GM19455 (cell line): ENCODE results near the gene CSNK1G2.

ENCODE experiments used
- ATAC-seq: cut with Tn5 transposase; IDR thresholded peaks from one replicate; pipeline ENCODE4 v1.9.1; 2021; ENCODE audit not compliant: unreplicated experiment

Gene CSNK1G2

DNA sequence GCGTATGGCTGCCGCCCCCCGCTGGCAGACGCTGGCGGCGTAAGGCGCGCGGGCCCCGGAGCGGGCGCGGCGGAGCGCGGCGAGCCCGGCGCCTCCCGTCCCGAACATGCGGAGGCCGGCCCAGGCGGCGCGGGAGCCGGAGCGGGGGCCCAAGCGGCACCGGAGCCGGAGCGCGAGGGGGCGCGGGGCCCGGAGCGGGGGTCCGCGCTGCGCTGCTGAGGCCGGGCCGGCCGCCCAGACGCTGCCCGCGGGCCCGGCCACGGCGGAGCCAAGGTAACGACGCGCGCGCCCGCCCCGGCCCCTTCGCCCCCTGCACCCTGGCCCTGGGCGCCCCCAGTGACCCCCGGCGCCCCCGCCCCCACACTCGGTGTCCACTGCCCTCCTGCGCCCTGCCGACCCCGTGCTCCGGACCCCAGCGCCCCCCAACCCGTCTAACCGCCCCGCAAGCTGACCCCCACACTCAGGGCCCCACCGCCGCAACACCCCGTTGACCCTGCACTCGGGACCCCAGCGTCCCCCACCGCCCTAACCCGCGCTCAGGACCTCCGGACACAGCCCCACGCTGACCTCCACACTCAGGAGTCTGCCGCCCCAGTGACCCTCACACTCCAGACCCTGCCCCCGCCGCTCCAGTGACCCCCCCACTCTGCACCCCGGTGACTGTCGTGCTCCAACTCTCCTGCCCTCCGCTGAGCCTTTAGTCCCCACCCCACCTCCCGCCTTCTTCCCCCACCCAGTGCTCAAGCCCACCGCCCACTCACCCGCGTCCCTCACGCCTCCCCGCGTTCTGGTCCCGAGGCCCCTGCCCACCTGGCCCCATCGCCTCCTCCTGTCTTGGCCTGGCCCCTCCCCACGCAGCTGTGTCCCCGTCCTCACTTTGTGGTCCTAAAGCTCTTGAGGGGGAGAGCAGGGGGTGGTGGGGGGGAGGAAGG lies at the start of gene CSNK1G2:
CSNK1G2 (plus strand) TSS at position 27 of the 932 bp plus-strand sequence. CDS start 28,601 bp downstream, outside the sequence.
- ATAC-seq = no peak

DNA sequence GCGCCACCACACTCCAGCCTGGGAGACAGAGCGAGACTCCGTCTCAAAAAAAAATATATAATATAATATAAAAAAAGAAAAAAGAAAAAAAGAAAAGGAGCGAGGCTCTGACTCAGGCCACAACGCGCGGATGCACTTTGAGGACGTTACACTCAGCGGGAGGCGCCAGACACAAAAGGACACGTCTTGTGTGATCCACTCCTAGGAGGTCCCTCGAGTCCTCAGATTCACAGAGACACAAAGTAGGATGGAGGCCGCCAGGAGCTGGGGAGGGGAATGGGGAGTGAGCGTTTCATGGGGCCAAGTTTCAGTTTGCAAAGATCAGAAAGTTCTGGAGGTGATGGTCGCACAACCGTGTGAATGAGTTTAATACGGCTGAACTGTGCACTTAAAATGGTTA lies 47.2 kb upstream of the CSNK1G2 start:
- ATAC-seq = no peak

DNA sequence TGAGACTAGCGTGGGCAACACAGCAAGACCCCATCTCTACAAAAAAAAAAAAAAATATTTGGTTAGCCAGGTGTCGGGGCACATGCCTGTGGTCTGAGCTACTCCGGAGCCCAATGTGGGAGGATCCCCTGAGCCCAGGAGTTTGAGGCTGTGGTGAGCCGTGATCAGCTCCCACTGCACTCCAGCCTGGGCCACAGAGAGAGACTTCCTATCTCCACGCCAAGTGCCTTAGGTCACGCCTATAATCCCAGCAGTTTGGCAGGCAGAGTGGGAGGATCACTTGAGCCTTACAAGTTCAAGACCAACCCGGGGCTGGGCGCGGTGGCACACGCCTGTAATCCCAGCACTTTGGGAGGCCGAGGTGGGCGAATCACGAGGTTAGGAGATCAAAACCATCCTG lies 44.5 kb upstream of the CSNK1G2 start:
- no peak for ATAC-seq

DNA sequence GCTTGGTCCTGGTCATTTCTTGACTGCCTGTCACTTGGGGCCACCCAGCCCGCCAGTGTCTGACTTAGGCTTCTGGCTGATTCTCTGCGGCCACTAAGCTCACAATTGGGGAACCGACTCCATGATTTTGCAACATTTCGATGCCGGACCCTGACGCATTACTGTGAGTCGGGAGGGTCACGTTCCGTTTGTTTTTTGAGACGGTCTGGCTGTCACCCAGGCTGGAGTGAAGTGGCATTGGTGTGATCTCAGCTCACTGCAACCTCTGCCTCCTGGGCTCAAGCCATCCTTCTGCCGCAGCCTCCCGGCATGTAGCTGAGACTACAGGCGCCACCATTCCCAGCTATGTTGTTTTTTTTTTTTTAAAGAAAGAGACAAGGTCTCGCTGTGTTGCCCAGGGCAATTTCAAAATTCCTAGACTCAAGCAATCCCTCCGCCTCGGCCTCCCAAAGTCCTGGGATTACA lies 39.0 kb upstream of the CSNK1G2 start:
- ATAC-seq = no peak

DNA sequence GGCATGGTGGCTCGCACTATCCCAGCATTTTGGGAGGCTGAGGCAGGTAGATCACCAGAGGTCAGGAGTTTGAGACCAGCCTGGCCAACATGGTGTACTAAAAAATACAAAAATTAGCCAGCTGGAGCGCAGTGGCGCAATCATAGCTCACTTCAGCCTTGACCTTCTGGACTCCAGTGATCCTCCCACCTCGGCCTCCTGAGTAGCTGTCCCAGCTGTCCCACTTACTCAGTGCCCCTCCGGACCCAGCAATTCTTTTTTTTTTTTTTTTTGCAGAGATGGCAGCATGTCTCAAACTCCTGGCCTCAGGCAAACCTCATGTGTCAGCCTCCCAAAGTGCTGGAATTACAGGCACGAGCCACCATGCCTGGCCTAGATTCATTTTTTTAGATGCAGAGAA lies 38.0 kb upstream of the CSNK1G2 start:
- no peak for ATAC-seq

DNA sequence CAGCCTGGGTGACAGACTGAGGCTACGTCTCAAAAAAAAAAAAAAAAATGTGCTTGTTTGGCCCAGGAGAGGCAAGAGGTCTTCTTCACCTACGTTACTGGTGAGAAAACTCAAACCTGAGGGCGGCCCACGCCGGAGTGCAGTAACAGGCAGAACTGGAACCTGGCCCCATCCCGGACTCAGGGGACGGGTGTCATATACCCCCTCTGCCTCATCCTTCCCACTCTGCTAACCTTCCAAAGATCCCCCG lies 36.2 kb upstream of the CSNK1G2 start:
- ATAC-seq = no peak

DNA sequence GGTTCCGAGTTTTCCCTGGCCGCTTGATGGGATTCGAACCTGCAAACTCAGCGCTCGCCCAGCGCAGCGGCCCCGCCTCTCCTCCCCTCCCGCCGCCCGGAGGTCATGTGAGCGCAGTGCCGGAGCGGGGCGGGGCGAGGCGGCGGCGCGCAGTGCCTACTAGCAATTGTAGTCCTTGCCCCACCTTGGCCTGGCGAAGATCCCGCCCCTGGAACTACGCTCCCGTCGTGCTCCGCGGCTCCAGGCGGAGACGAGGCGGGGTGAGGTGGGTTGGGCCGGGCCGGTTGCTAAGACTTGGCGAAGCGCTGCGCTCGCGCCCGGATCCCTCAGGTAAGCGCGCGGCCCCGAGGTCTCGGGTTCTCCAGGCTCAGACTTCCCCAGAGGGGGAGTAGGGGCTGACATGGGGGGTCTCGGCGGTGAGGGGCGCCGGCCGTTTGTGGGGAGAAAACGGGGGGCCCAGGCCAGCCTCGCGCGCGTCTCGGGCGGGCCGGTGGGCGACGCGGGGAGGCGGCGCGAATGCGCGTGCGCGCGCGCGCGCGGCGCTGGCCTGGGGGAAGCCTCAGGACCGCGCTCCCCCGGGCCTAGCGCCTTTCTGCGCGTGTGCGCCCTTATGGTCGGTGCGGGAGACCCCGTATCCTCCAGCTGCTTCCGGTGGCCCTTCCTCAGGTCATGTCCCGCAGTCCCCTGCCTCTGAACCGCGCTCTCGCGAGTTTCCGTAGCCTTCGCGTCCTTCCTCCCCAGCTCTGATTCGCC lies 35.7 kb upstream of the CSNK1G2 start, which contains the start of the genes ADAT3 and SCAMP4:
ADAT3 (plus strand) TSS at position 290 of the 753 bp plus-strand sequence. CDS start 6,649 bp downstream, outside the sequence.
SCAMP4 (plus strand) TSS at position 290 of the 753 bp plus-strand sequence. CDS start 9,621 bp downstream, outside the sequence.
- ATAC-seq = peak; percentile 67

DNA sequence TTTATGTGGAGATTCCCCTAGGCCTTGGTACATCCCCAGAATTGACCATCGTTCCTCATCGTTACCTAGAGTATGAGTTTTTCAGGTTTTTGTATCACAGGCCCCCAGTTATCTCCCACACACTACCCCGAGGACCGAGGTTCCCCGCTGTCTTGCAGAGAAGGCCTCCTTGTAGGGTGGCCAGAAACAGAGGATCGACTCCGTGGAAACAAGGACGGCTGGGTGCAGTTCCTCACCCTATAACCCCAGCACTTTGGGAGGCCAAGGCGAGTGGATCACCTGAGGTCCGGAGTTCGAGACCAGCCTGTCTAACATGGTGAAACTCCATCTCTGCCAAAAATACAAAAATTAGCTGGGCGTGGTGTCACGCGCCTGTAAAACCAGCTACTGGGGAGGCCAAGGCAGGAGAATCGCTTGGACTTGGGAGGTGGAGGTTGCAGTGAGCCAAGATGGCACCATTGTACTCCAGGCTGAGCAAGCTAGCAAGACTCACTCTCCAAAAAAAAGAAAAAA lies 35.1 kb upstream of the CSNK1G2 start:
- ATAC-seq = no peak

DNA sequence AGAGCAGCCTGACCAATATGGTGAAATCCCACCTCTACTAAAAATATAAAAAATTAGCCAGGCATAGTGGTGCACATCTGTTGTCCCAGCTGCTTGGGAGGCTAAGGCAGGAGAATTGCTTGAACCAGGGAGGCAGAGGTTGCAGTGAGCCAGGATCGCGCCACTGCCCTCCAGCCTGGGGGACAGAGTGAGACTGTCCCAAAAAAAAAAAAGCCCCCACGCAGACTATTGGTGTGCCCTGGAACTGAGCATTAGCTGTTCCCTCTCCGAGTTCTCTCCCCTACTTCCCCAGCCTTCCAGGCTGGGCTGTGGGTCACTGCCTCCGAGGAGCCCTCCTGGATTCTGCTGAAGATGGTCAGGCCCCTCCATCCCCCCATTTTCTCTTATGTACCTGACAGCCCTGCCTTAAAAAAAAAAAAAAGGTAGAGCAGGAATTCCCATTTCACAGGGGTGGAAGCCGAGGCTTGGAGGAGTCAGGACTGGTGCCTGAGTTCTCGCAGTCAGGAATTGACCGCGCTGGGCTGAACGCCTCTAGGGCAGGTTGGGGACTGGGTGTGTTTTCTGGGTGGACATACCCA lies 33.9 kb upstream of the CSNK1G2 start:
- ATAC-seq = no peak

DNA sequence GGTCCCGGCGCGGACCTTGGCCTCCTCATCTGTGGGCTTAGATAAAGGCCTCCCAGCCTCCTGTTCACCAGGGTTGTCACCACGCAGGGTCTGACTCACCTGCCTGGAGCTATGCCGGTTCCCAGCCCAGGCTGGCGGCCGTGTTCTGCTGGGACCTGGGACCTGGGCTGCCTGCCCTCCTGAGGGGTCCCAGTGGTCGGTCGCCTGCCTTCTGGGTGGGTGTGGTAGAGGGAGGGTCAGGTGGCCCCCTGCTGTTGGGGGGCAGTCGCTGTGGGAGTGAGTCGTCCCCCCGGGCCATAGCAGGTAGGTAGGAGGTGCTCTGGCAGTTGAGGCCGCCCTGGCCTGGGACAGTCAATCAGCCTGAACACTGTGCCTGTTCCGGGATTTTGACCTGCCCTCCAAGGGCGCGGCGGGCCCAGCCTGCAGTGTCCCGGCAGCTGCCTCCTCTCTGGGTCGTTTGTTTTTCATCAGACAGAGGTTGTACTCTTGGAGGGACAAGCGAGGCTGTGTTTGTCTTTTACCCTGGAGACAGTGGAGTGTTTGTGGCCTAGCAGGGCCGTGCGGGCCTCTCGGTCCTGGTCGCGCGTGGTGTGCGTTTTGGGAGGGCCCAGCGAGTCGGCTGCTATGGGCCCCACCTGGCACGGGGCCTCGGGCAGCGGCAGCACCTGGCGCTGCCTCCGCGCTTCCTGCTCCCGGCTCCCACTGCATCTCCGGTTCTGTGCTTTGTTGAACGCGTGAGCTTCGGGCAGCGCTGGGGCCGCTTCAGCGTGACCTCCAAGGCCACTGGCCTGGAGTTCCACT lies 33.2 kb upstream of the CSNK1G2 start:
- ATAC-seq = no peak

DNA sequence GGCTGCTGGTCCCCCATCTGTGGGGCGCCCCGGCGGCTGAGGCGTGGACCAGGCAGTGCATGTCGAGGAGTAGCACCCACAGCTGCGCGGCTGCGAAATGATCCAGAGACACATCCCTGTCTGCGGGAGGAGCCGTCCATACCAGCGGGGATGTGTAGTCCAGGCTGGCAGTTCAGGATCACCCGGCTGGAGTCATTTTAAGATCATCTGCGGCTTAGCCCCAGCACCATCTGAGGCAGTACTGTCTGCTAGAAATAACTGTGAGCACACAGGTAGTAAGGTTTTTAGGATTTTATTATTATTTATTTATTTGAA lies 32.7 kb upstream of the CSNK1G2 start:
- ATAC-seq = no peak

DNA sequence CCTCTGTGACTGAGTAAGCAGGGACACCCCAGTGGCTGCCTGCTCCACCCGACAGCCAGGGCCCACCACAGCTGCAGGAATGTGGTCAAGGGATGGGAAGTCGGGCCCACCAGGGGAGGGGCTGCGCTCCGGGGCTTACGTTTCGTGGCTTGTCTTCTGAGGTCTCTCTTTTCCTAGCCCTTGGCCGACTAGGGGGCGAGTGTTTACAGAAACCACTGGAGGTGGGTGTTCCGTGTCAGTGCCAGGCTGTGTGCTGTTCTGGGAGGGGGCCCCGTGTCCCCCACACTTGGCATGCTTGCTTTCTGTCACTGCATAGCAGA lies 31.3 kb upstream of the CSNK1G2 start:
- no peak for ATAC-seq

DNA sequence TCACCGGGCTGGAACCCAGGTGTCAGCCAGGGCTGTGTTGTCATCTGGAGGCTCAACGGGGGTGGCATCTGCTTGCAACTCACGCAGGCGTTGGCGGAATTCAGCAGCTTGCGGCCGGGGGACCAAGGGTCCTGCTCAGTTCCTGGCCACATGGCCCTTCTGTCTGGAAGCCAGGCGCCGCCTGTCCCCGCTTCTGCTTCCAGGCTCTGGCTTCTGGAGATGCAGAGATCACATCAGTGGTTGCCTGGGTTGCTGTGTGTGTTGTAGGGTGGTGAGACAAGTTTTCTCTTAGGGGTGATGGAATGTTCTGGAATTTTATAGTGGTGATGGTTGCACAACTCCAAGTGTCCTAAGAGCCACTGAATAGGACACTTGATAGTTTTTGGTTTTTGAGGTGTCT lies 30.8 kb upstream of the CSNK1G2 start:
- no peak for ATAC-seq

DNA sequence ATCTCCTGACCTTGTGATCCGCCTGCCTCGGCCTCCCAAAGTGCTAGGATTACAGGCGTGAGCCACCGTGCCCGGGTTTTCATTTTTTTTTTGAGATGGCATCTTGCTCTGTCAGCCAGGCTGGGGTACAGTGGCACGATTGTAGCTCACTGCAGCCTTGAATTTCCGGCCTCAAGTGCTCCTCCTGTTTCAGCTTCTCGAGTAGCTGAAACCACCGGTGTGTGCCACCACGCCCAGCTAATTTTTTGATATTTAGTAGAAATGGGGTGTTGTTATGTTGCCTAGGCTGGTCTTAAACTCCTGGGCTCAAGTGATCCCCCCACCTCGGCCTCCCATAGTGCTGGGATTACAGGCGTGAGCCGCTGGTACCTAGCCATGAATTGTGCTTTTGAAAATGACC lies 29.9 kb upstream of the CSNK1G2 start:
- ATAC-seq = no peak

DNA sequence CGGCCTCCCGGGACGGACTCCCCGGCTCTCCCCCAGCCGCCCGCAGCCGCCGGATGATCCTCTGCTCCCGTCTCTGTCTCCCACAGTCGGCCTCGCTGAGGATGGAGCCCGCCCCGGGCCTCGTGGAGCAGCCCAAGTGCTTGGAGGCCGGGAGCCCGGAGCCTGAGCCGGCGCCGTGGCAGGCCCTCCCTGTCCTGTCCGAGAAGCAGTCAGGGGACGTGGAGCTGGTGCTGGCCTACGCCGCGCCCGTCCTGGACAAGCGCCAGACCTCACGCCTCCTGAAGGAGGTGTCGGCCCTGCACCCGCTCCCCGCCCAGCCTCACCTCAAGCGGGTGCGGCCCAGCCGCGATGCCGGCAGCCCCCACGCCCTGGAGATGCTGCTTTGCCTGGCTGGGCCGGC lies 29.0 kb upstream of the CSNK1G2 start:
- no peak for ATAC-seq

DNA sequence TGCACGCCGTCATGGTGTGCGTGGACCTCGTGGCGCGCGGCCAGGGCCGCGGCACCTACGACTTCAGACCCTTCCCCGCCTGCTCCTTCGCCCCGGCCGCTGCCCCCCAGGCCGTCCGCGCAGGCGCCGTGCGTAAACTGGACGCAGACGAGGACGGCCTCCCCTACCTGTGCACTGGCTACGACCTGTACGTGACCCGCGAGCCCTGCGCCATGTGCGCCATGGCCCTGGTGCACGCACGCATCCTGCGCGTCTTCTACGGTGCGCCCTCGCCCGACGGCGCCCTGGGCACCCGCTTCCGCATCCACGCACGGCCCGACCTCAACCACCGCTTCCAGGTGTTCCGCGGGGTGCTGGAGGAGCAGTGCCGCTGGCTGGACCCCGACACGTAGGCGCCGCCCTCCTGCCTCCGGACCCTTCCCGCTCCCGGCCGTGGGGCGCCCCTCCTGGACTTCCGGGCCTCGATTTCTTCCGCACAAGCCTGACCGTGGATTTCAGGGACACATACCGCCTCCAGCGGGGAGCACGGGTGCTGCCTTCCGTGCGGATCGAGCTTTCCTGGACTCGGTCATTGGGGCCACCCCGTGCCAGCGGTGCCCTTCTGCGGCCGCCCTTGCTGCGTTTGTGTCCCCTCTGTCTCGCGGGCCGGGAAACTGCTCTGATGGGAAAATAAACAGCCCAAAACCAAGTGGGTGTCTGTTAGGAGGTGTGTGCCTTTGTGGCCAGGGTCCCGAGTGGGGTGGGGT lies 28.0 kb upstream of the CSNK1G2 start:
- ATAC-seq = no peak

DNA sequence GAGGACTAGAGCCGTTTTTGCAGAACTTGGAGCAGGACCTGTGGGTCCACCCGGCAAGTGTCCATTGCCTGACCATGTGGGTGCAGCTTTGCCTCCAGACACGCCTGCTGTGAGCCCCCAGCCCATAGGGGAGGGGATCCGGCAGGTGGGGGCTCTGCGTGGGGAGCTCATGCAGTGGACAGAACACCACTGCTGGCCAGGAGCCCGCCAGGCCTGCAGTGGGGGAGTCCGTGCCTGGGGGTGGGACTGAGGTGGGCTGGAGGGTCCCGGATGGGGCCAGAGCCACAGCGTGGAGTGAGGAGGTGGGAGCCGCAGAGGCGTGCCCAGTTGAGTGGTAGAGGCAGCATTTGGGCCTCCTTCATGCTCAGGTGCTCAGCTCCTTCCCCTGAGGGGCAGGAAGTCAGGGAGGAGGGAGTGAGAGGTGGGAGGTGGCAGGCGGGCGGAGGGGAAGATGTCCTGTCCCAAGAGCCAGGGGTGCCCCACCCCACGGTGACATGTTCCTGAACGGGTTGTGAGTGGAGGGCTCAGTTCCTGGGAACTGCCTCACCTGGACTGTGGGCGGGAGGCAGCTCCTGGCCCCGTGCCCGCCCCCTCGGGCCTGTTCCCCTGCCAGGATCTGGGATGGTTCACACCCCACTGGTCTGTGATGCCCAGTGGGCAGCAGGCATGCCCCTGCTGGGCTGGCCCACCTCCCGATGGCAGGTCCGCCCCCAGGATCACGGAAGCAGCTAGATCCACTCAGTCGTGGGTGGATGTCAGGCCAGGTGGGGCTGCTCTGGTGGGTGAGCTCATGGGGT lies 27.0 kb upstream of the CSNK1G2 start:
- no peak for ATAC-seq

DNA sequence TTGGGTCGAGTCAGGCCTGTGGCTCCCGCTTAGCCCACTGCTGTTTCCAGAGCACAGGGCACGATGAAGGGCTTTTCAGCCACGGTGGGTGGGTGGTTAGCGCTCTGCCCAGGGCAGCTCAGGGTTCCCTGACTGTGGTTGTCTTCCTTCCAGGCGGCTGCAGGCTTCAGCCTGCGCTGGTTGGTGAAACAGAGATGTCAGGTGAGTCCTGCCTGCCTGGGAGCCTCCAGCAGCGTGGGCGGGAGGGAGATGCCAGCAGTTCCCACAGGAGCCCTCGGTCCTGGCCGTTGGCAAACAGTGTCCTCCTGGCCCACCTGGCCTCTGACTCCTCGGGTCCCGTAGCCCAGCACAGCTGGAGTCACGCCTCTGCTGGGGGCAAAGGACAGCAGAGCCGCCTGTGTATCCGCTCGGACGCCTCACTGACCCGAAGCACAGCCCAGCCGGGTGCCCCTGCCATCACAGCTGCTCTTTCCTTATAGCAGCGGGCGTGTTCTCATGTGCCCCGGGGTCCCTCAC lies 26.1 kb upstream of the CSNK1G2 start:
- ATAC-seq = no peak

DNA sequence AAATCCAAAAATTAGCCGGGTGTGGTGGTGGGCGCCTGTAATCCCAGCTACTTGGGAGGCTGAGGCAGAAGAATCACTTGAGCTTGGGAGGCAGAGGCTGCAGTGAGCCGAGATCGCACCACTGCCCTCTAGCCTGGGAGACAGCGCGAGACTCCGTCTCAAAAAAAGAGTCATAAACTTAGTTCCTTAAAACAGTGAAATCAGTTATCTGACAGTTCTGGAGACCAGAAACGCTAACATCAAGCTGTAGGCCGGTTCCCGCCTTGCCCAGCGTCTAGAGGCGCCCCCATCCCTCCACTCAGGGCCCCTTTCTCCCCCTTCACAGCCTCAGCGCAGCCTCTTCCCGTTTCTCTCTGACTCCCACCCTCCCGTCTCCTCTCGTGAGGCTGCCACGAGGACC lies 23.8 kb upstream of the CSNK1G2 start:
- ATAC-seq = no peak
